ENCODE data around the gene UST.

UST gene

GRCh38 chr6:148713921-148714320, 32.9 kb upstream of the UST start:
- Histone ChIP-seq H3K4me2 (ENCODE audit: low read depth, low read length, poor library complexity, severe bottlenecking) (no peak overlapping the region), H3K36me3 (ENCODE audit: low read length) (no peaks in the 10 kb centered on the region), H3K27ac (ENCODE audit: low read depth, low read length) (no peak overlapping the region), H3K9me2 (replicated peaks; ENCODE audit: insufficient read depth, low read length) (no peaks in the 10 kb centered on the region), H3F3A (ENCODE audit: insufficient read depth) (no peaks in the 10 kb centered on the region), H3K9ac (ENCODE audit: low read length) (no peak overlapping the region), H2AFZ (ENCODE audit: low read depth, low read length, severe bottlenecking) (no peak overlapping the region), H3K9me3 (ENCODE audit: insufficient read depth, low read length) (no peaks in the 10 kb centered on the region), H3K79me2 (ENCODE audit: insufficient read depth, low read length) (no peaks in the 10 kb centered on the region), H4K20me1 (ENCODE audit: low read depth, low read length) (no peaks in the 10 kb centered on the region), H3K4me3 (ENCODE audit: insufficient read depth, low read length, poor library complexity, severe bottlenecking) (no peak overlapping the region), H3K27me3 (ENCODE audit: low read length) (0 out of 2 replicates have a peak, but pooled peaks cover 4% of the 10 kb centered on the region)
- TF ChIP-seq EZH2phosphoT487 (conservative IDR thresholded peaks at IDR 0.05; ENCODE audit: low read length) (no peak), CTCF (IDR thresholded peaks at IDR 0.05; ENCODE audit: insufficient read depth, low read length, poor library complexity, severe bottlenecking) (no peak)

DNA sequence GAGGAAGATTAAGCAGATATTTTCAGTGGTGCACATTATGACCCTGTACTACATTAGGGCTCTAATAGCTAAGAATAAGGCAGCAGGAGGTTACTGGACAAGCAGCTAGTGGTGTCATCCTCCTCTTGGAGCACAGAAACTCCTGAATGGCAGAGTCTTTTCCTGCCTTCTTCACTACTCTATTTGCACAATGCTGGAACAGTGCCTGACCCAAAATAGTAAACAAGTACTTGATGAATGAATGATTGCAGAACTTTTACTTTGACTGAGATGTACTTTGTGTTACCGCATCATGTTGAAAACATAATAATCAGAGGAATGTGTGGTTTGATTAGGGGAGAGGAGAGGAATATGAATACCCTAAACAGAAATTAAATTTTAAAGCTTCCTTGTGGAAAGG, 30.0 kb upstream of the UST start:
- TF ChIP-seq CTCF (IDR thresholded peaks at IDR 0.05; ENCODE audit: insufficient read depth, low read length, poor library complexity, severe bottlenecking) (no peak), EZH2phosphoT487 (conservative IDR thresholded peaks at IDR 0.05; ENCODE audit: low read length) (no peak)
- Histone ChIP-seq H4K20me1 (ENCODE audit: low read depth, low read length) (no peaks in the 10 kb centered on the region), H3K9ac (ENCODE audit: low read length) (no peak overlapping the region), H3K9me2 (replicated peaks; ENCODE audit: insufficient read depth, low read length) (no peaks in the 10 kb centered on the region), H3K4me2 (ENCODE audit: low read depth, low read length, poor library complexity, severe bottlenecking) (no peak overlapping the region), H2AFZ (ENCODE audit: low read depth, low read length, severe bottlenecking) (no peak overlapping the region), H3K27ac (ENCODE audit: low read depth, low read length) (no peak overlapping the region), H3K27me3 (ENCODE audit: low read length) (0 out of 2 replicates have a peak, but pooled peaks cover 4% of the 10 kb centered on the region), H3F3A (ENCODE audit: insufficient read depth) (no peaks in the 10 kb centered on the region), H3K4me3 (ENCODE audit: insufficient read depth, low read length, poor library complexity, severe bottlenecking) (no peak overlapping the region), H3K36me3 (ENCODE audit: low read length) (no peaks in the 10 kb centered on the region), H3K9me3 (ENCODE audit: insufficient read depth, low read length) (no peaks in the 10 kb centered on the region), H3K79me2 (ENCODE audit: insufficient read depth, low read length) (no peaks in the 10 kb centered on the region)

GRCh38 chr6:148720406-148720805, 26.4 kb upstream of the UST start:
- H3K27me3 ChIP-seq (ENCODE audit: low read length) = no peaks in the 10 kb centered on the region
- no peaks in the 10 kb centered on the region for H3F3A ChIP-seq (ENCODE audit: insufficient read depth)
- no peaks in the 10 kb centered on the region for H3K9me2 ChIP-seq (replicated peaks; ENCODE audit: insufficient read depth, low read length)
- H3K79me2 ChIP-seq (ENCODE audit: insufficient read depth, low read length) = no peaks in the 10 kb centered on the region
- no peak overlapping the region for H3K27ac ChIP-seq (ENCODE audit: low read depth, low read length)
- H3K4me3 ChIP-seq (ENCODE audit: insufficient read depth, low read length, poor library complexity, severe bottlenecking) = no peak overlapping the region
- H2AFZ ChIP-seq (ENCODE audit: low read depth, low read length, severe bottlenecking) = no peak overlapping the region
- no peaks in the 10 kb centered on the region for H3K36me3 ChIP-seq (ENCODE audit: low read length)
- H3K9ac ChIP-seq (ENCODE audit: low read length) = no peak overlapping the region
- no peak for TF ChIP-seq CTCF (IDR thresholded peaks at IDR 0.05; ENCODE audit: insufficient read depth, low read length, poor library complexity, severe bottlenecking)
- no peak for TF ChIP-seq EZH2phosphoT487 (conservative IDR thresholded peaks at IDR 0.05; ENCODE audit: low read length)
- H3K4me2 ChIP-seq (ENCODE audit: low read depth, low read length, poor library complexity, severe bottlenecking) = no peak overlapping the region
- H4K20me1 ChIP-seq (ENCODE audit: low read depth, low read length) = no peaks in the 10 kb centered on the region
- H3K9me3 ChIP-seq (ENCODE audit: insufficient read depth, low read length) = no peaks in the 10 kb centered on the region

All from SU-DHL-6 (cell line).